ENCODE measurements around the gene SLC52A1. TPM values are rescaled to one million over a fixed set of nuclear protein-coding genes. Genes with fewer than 3 reads are reported as not detected.

SLC52A1 gene
- total and polyA plus RNA-seq, 10 of the 15 experiments (the other 5 are each of a cell fraction or from before 2014, with no cell fraction given) = 0.04 to 0.11 TPM; not detected in 8

DNA sequence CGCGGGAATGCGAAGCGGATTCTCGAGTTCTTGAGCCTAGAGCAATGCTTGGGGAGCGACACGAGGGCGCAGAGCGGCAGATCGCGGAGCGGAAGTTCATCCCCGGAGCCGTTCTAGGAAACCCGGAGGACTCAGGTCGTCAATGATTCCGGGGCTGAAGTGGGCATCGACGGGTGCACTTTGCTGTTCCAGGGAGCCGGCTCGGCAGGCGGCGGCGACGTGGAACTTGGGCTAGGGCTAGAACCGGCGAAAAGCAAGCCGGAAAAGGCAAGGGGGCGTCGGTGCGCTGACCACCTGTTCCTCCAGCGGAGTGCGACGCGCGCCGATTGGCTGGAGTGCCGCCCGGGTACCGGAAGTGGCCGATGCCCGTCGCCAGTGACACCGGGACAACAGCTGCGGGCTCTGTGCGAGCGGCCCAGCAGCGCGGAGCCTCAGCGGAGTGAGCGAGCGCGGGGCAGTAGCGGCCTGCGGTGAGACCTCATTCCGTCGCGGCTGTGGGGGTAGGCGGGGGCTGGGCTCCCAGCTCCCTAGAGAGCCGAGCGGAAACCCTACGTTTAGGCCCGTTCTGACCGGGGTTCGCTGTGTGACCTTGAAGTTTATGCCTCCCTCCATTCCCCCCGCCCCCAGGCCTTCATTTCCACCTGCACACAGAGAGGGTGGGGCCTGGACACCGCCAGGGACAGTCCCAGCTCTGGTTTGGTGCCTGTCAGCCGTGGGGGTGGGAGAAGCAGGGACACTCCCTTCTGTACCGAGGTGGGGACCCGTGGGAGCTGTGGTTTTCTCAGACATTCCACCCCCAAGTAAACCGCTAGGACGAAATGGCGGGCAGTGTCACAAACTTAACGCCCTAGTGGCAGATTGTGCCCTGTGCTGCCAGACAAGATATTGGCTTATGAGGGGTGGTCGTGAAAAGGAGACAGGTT, 43.1 kb upstream of the SLC52A1 start, which contains the start of gene ZFP3 (continued):
- TF ChIP-seq, protein P1, sequence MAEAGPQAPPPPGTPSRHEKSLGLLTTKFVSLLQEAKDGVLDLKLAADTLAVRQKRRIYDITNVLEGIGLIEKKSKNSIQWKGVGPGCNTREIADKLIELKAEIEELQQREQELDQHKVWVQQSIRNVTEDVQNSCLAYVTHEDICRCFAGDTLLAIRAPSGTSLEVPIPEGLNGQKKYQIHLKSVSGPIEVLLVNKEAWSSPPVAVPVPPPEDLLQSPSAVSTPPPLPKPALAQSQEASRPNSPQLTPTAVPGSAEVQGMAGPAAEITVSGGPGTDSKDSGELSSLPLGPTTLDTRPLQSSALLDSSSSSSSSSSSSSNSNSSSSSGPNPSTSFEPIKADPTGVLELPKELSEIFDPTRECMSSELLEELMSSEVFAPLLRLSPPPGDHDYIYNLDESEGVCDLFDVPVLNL (IDR thresholded peaks at IDR 0.05; ENCODE audit: low read depth, low read length) = no peak
- TF ChIP-seq SMAD1 (IDR thresholded peaks at IDR 0.05; ENCODE audit: low read depth, partially characterized antibody) = no peak
- no peak for TF ChIP-seq IRF4 (IDR thresholded peaks at IDR 0.05; ENCODE audit: low read depth, low read length)
- TF ChIP-seq NFYB (IDR thresholded peaks at IDR 0.05; ENCODE audit: insufficient read depth, low read depth, low read length) = peak; percentile 89
- TF ChIP-seq, protein P2, sequence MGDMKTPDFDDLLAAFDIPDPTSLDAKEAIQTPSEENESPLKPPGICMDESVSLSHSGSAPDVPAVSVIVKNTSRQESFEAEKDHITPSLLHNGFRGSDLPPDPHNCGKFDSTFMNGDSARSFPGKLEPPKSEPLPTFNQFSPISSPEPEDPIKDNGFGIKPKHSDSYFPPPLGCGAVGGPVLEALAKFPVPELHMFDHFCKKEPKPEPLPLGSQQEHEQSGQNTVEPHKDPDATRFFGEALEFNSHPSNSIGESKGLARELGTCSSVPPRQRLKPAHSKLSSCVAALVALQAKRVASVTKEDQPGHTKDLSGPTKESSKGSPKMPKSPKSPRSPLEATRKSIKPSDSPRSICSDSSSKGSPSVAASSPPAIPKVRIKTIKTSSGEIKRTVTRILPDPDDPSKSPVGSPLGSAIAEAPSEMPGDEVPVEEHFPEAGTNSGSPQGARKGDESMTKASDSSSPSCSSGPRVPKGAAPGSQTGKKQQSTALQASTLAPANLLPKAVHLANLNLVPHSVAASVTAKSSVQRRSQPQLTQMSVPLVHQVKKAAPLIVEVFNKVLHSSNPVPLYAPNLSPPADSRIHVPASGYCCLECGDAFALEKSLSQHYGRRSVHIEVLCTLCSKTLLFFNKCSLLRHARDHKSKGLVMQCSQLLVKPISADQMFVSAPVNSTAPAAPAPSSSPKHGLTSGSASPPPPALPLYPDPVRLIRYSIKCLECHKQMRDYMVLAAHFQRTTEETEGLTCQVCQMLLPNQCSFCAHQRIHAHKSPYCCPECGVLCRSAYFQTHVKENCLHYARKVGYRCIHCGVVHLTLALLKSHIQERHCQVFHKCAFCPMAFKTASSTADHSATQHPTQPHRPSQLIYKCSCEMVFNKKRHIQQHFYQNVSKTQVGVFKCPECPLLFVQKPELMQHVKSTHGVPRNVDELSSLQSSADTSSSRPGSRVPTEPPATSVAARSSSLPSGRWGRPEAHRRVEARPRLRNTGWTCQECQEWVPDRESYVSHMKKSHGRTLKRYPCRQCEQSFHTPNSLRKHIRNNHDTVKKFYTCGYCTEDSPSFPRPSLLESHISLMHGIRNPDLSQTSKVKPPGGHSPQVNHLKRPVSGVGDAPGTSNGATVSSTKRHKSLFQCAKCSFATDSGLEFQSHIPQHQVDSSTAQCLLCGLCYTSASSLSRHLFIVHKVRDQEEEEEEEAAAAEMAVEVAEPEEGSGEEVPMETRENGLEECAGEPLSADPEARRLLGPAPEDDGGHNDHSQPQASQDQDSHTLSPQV (IDR thresholded peaks at IDR 0.05) = no peak
- peak; percentile 95; the same call in 1 of the 2 replicates for TF ChIP-seq TCF3 (IDR thresholded peaks at IDR 0.05; ENCODE audit: borderline replicate concordance, insufficient read depth, low read depth, low read length)
- peak; percentile 35; the same call in 1 of the 2 replicates for TF ChIP-seq RAD51 (IDR thresholded peaks at IDR 0.05)
- TF ChIP-seq KLF5 (IDR thresholded peaks at IDR 0.05; ENCODE audit: partially characterized antibody) = peak; percentile 24
- TF ChIP-seq CHD2 (IDR thresholded peaks at IDR 0.05; ENCODE audit: borderline replicate concordance, low read depth, low read length) = peak; percentile 33; the same call in 1 of the 2 replicates
- TF ChIP-seq EGR1 (IDR thresholded peaks at IDR 0.05; ENCODE audit: borderline replicate concordance in 1 of 2, low read depth in 2 of 2, low read length in 2 of 2) = peak in 1 of 2 experiments; percentile 38; a peak in 1 of 3 replicates
- TF ChIP-seq EED (IDR thresholded peaks at IDR 0.05; ENCODE audit: low read depth) = peak; percentile 73
- TF ChIP-seq SIX5 (IDR thresholded peaks at IDR 0.05; ENCODE audit: low read depth, low read length, severe bottlenecking) = no peak
- TF ChIP-seq POU2F2 (IDR thresholded peaks at IDR 0.05; ENCODE audit: borderline replicate concordance, low read depth, low read length) = no peak; the same call in 1 of the 3 replicates
- no peak for TF ChIP-seq ASH2L (IDR thresholded peaks at IDR 0.05; ENCODE audit: borderline replicate concordance, low read depth)
- TF ChIP-seq SREBF1 (IDR thresholded peaks at IDR 0.05; ENCODE audit: low read length) = no peak
- 0 out of 2 replicates have a peak, but pooled peaks have one; percentile 28 for TF ChIP-seq CBX5 (IDR thresholded peaks at IDR 0.05; ENCODE audit: low read depth)
- TF ChIP-seq BHLHE40 (IDR thresholded peaks at IDR 0.05; ENCODE audit: borderline replicate concordance in 1 of 2, low read depth in 2 of 2, low read length in 1 of 2) = peak in 1 of 2 experiments; percentile 39; a peak in 2 of 4 replicates
- no peak for TF ChIP-seq PAX8 (IDR thresholded peaks at IDR 0.05)
- TF ChIP-seq KAT2A (conservative IDR thresholded peaks at IDR 0.05; ENCODE audit: control insufficient read depth, low read depth, low read length) = no peak
- peak; percentile 87 for TF ChIP-seq NR2F1 (conservative IDR thresholded peaks at IDR 0.05)
- TF ChIP-seq ZNF274 (IDR thresholded peaks at IDR 0.05; ENCODE audit: insufficient read depth, insufficient read length) = no peak
